Prostate gland (tissue), 2 donors: Measurements from ENCODE around the gene ABCB1. TPM values are rescaled to one million over a fixed set of nuclear protein-coding genes. Genes with fewer than 3 reads are reported as not detected.

ENCODE experiments used
- DNase-seq: peaks from one replicate; pipeline ENCODE4 v3.0.0-alpha.2; 2019; ENCODE audit warnings: low spot score
- H3K27ac ChIP-seq, 2 donors: fragments of 200-600 bp; sonication (generic); 2 replicates each; pipeline ENCODE4 v1.5.1; 2017 to 2019
- H3K27me3 ChIP-seq: fragments of 200-600 bp; sonication (generic); replicated peaks from 2 replicates; pipeline ENCODE4 v1.5.1; 2019; ENCODE audit not compliant: insufficient read depth
- H3K36me3 ChIP-seq, 2 donors: fragments of 200-600 bp; sonication (generic); 1 replicate in 1 of 2; 2 replicates in 1 of 2; pipeline versions ENCODE4 v1.5.1 to v1.8.1; 2017 to 2019
- H3K4me1 ChIP-seq: fragments of 200-600 bp; sonication (generic); replicated peaks from 2 replicates; pipeline ENCODE4 v1.5.1; 2019
- H3K4me3 ChIP-seq, 2 donors: fragments of 200-600 bp; sonication (generic); 2 replicates each; pipeline ENCODE4 v1.5.1; 2017 to 2019
- H3K9me3 ChIP-seq: fragments of 200-600 bp; sonication (generic); 2 replicates; pipeline ENCODE4 v1.5.1; 2017
- POLR2A ChIP-seq: fragments of 450-650 bp; IDR thresholded peaks from one replicate; pipeline ENCODE4 v1.6.1; 2016; ENCODE audit warnings: antibody characterized with exemption, mild to moderate bottlenecking
- POLR2AphosphoS5 ChIP-seq: sonication (generic); formaldehyde crosslinking; IDR thresholded peaks from one replicate; pipeline ENCODE4 v1.6.1; 2017; ENCODE audit warnings: antibody characterized with exemption
- WGBS: methylation state at CpG from one replicate; pipeline ENCODE4 v1.1.5; 2018; 5-methylcytosine and 5-hydroxymethylcytosine counted together
- intact Hi-C: fragments of 100-400 bp; cut with DNase I; formaldehyde crosslinking; loops from one replicate; pipeline ENCODE4 v1.14.2; 2022
- total RNA-seq, 2 donors: library from RNA; depleted of rRNA; stranded (reverse); fragments of >200 nt; gene quantifications; one replicate each; pipeline ENCODE4 v1.1.0, GENCODE V29; 2016
- TF ChIP-seq, protein P1 (sequence below), 4 experiments: fragments of 200-600 bp in 2 of 4; fragments of 450-650 bp in 2 of 4; sonication (generic) in 2 of 4; IDR thresholded peaks; 1 replicate in 3 of 4; 2 replicates in 1 of 4; pipeline ENCODE4 v1.5.1; 2016 to 2019; ENCODE audit warnings: antibody characterized with exemption in 4 of 4, mild to moderate bottlenecking in 2 of 4, moderate library complexity in 2 of 4

The ABCB1 gene
- total RNA-seq, 2 donors from 2014 or later: 9.2 to 10.2 TPM

DNA sequence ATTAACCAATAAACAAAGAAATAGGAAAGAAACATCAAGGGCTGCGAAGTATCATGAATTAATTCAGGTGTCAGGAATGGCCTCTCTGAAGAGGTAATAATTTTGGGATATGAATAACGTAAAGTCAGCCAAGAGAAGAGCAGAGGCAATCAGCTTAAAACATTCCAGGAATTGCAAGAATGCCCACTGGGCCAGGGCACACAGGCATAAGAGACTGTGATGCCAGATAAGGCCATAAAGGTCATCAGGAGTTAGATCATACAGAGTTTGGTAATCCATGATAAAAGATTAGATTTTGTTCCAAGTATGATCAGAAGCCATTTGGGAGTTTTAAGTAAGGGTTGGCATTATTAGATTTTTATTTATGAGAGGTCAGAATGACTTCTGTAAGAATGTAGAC is 72.0 kb downstream of the ABCB1 start:
- no peaks in the 10 kb centered on the region for H3K27me3 ChIP-seq
- intact Hi-C loops: no loop called here
- no peak overlapping the region for H3K4me3 ChIP-seq
- WGBS: 82% methylated on average over 2 of the region's 2 CpGs
- no peaks in the 10 kb centered on the region for H3K4me1 ChIP-seq
- no peaks in the 10 kb centered on the region for H3K36me3 ChIP-seq
- no peak for TF ChIP-seq POLR2A
- TF ChIP-seq POLR2AphosphoS5: no peak
- TF ChIP-seq, protein P1, sequence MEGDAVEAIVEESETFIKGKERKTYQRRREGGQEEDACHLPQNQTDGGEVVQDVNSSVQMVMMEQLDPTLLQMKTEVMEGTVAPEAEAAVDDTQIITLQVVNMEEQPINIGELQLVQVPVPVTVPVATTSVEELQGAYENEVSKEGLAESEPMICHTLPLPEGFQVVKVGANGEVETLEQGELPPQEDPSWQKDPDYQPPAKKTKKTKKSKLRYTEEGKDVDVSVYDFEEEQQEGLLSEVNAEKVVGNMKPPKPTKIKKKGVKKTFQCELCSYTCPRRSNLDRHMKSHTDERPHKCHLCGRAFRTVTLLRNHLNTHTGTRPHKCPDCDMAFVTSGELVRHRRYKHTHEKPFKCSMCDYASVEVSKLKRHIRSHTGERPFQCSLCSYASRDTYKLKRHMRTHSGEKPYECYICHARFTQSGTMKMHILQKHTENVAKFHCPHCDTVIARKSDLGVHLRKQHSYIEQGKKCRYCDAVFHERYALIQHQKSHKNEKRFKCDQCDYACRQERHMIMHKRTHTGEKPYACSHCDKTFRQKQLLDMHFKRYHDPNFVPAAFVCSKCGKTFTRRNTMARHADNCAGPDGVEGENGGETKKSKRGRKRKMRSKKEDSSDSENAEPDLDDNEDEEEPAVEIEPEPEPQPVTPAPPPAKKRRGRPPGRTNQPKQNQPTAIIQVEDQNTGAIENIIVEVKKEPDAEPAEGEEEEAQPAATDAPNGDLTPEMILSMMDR (IDR thresholded peaks at IDR 0.05): no peak
- no peak overlapping the region for H3K27ac ChIP-seq
- no peak for DNase-seq
- H3K9me3 ChIP-seq: no peaks in the 10 kb centered on the region

DNA sequence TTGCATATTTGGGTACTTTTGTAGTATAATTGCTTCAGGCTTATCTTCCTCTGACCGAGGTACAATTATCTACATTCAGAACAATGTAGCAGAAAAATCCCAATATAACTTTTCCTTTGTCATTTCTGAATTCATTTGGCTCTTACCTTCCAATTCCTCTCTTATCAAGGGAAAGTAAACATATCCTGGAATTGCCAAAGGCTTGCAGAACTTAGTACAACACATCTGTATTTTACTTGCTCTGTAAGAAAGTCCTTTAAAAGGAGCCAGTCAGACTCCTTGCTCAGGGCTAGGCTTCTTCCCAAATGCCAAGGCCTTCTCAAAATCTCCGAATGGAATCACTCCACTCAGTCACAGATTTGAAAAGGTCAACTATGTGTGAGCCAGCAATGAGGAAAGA is 81.9 kb downstream of the ABCB1 start:
- TF ChIP-seq, protein P1 (IDR thresholded peaks at IDR 0.05): no peak
- TF ChIP-seq POLR2A: no peak
- TF ChIP-seq POLR2AphosphoS5: no peak
- intact Hi-C loops: no loop called here
- no peak for DNase-seq
- no peaks in the 10 kb centered on the region for H3K4me1 ChIP-seq
- H3K27me3 ChIP-seq: no peaks in the 10 kb centered on the region
- WGBS: 28% methylated on average over 2 of the region's 2 CpGs
- H3K9me3 ChIP-seq: no peaks in the 10 kb centered on the region
- H3K27ac ChIP-seq: no peak overlapping the region
- no peak overlapping the region for H3K4me3 ChIP-seq
- no peaks in the 10 kb centered on the region for H3K36me3 ChIP-seq

DNA sequence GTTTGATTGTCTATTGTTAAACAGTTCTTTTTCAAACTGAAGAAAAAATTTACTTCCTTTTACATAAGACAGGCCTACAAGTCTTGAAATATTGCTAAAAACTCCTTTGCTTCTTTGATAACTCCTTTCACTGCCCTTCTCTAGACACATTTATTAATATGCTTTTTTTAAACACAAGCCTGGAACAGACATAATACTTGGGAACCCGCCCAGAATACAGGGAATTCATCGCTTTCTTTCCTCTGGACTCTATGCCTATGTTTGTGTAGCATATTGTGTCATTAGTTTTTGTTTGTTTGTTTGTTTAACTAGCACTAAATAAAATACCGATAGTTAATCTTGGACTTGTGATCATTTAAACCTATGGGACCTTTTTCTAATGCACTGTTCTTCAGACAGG is 82.8 kb downstream of the ABCB1 start:
- no peaks in the 10 kb centered on the region for H3K36me3 ChIP-seq
- intact Hi-C loops: no loop called here
- DNase-seq: no peak
- H3K4me3 ChIP-seq: no peak overlapping the region
- no peaks in the 10 kb centered on the region for H3K4me1 ChIP-seq
- no peak for TF ChIP-seq POLR2AphosphoS5
- TF ChIP-seq, protein P1 (IDR thresholded peaks at IDR 0.05): no peak
- TF ChIP-seq POLR2A: no peak
- no peaks in the 10 kb centered on the region for H3K9me3 ChIP-seq
- WGBS: 65% methylated on average over 3 of the region's 3 CpGs
- H3K27me3 ChIP-seq: no peaks in the 10 kb centered on the region
- H3K27ac ChIP-seq: no peak overlapping the region

DNA sequence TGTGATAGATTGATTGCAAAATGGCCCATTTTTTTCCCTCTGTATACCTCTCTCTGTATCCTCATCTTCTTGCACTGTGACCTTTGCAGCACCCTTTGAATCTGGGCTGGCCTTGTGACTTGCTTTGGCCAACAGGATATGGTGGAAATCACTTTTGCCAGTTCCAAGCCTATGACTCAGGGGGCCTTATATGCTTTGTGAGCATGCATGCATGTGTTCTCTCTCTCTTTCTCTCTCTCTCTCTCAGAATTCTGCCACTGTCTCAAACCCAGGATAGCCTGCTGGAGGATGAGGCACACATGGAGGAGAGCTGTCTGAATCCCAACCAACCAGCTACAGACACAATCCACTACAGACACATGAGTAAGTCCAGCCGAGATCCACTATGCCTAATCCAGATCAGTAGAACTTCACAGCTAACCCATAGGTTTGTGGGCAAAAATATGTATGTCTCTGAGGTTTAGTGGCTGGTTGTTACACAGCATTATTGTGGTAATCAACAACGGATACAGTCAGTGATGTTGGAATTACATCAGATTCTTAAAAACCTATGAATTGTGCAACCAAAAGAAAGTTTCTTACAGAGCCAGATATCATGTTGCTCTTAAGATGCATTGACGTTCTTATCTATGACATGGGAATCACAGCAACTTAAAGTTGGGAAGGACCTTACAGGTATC is 83.4 kb downstream of the ABCB1 start:
- TF ChIP-seq POLR2A: no peak
- no peak for TF ChIP-seq POLR2AphosphoS5
- TF ChIP-seq, protein P1 (IDR thresholded peaks at IDR 0.05): no peak
- H3K27me3 ChIP-seq: no peaks in the 10 kb centered on the region
- H3K27ac ChIP-seq: no peak overlapping the region
- no peaks in the 10 kb centered on the region for H3K36me3 ChIP-seq
- no peaks in the 10 kb centered on the region for H3K4me1 ChIP-seq
- DNase-seq: no peak
- no peaks in the 10 kb centered on the region for H3K9me3 ChIP-seq
- 59% methylated on average over 3 of the region's 3 CpGs for WGBS
- intact Hi-C loops: no loop called here
- H3K4me3 ChIP-seq: no peak overlapping the region

DNA sequence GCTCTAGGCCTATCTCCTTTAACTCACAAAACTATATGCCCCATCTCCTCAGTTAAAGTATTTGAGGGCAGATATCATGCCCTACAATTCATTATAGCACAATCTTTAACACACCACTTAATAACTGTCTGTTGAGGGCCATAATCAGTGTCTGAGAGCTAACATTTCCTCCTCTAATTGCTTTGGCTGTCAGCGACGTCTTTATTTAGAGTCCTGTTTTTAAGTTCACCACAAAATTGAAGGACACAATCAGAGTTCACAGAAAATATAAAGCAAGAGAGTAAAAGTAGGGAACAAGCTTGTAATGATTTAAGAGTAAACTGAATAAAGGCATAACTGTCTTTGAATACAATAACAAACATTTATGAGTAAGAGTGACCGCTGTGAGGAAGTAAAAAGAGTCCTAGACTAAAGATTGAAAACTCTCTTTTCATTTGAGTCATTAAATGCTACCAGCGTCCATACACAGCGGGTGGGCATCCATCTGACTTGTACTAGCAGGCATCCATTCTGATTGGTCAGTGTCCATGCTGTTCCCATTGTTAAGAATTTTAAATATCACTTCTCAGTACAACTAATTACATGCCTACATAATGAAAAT is 86.8 kb downstream of the ABCB1 start:
- Histone ChIP-seq H3K27ac (no peak overlapping the region), H3K36me3 (no peaks in the 10 kb centered on the region), H3K4me3 (no peak overlapping the region), H3K4me1 (no peaks in the 10 kb centered on the region), H3K9me3 (no peaks in the 10 kb centered on the region), H3K27me3 (no peaks in the 10 kb centered on the region)
- no peak for DNase-seq
- intact Hi-C loops: no loop called here
- TF ChIP-seq, protein P1 (IDR thresholded peaks at IDR 0.05): no peak
- TF ChIP-seq POLR2AphosphoS5 (no peak), POLR2A (no peak)
- 62% methylated on average over 5 of the region's 5 CpGs for WGBS
